PC-9 (cell line): ENCODE data around the gene F12. TPM values are rescaled to one million over a fixed set of nuclear protein-coding genes. Genes with fewer than 3 reads are reported as not detected.

Experiments
- BruUV-seq: library from RNA; stranded (reverse); fragments of 400-500 nt; replicated peaks from 2 replicates; lab custom pipeline; 2021; lab: Mats Ljungman, UMichigan
- CTCF ChIA-PET: fragments of 300-600 bp; sonication (Branson Sonifier 250); formaldehyde crosslinking; loops from one replicate; lab custom pipeline; 2022; ENCODE audit warnings: antibody characterized with exemption; lab: Charles Lee
- POLR2A ChIA-PET: fragments of 300-600 bp; sonication (Branson Sonifier 250); formaldehyde crosslinking; loops from one replicate; lab custom pipeline; 2022; ENCODE audit warnings: antibody characterized with exemption; ENCODE audit not compliant: unreplicated experiment; lab: Charles Lee
- DNase-seq, 2 experiments: peaks; one replicate each; pipeline versions ENCODE4 v3.0.0 to v3.0.0-alpha.2; 2015 to 2022; ENCODE audit warnings: mixed read lengths in 1 of 2
- H2AFZ ChIP-seq: fragments of 200-600 bp; sonication (generic); 2 replicates; pipeline ENCODE4 v1.8.1; 2017; ENCODE audit warnings: antibody characterized with exemption
- H3F3A ChIP-seq: fragments of 200-600 bp; sonication (generic); 2 replicates; pipeline ENCODE4 v1.8.1; 2017; ENCODE audit warnings: antibody characterized with exemption, mild to moderate bottlenecking, low read depth; ENCODE audit not compliant: insufficient read depth
- H3K27ac ChIP-seq: fragments of 200-600 bp; sonication (generic); 2 replicates; pipeline ENCODE4 v1.6.1; 2016; ENCODE audit warnings: mixed run types
- H3K27me3 ChIP-seq: fragments of 200-600 bp; sonication (generic); 2 replicates; pipeline ENCODE4 v1.6.1; 2016; ENCODE audit warnings: low read depth, mixed run types; ENCODE audit not compliant: insufficient read depth
- H3K36me3 ChIP-seq: fragments of 200-600 bp; sonication (generic); 2 replicates; pipeline ENCODE4 v1.6.1; 2016; ENCODE audit warnings: low read depth, mixed run types
- H3K4me1 ChIP-seq: fragments of 200-600 bp; sonication (generic); replicated peaks from 2 replicates; pipeline ENCODE4 v1.6.1; 2016; ENCODE audit warnings: mixed run types; ENCODE audit not compliant: insufficient read depth
- H3K4me2 ChIP-seq: fragments of 200-600 bp; sonication (generic); 2 replicates; pipeline ENCODE4 v1.6.1; 2017; ENCODE audit warnings: mixed run types
- H3K4me3 ChIP-seq: fragments of 200-600 bp; sonication (generic); 2 replicates; pipeline ENCODE4 v1.6.1; 2016; ENCODE audit warnings: mixed run types
- H3K79me2 ChIP-seq: fragments of 200-600 bp; sonication (generic); 2 replicates; pipeline ENCODE4 v1.6.1; 2017; ENCODE audit warnings: low read depth, mixed run types
- H3K9me2 ChIP-seq: fragments of 200-600 bp; sonication (generic); 2 replicates; pipeline ENCODE4 v1.8.1; 2017; ENCODE audit warnings: mild to moderate bottlenecking; ENCODE audit not compliant: insufficient read depth
- H3K9me3 ChIP-seq: fragments of 200-600 bp; sonication (generic); 2 replicates; pipeline ENCODE4 v1.8.1; 2016; ENCODE audit warnings: low read depth; ENCODE audit not compliant: insufficient read depth
- H4K20me1 ChIP-seq: fragments of 200-600 bp; sonication (generic); 2 replicates; pipeline ENCODE4 v1.8.1; 2017; ENCODE audit not compliant: insufficient read depth
- CTCF ChIP-seq: fragments of 200-600 bp; sonication (generic); conservative IDR thresholded peaks from 2 replicates; pipeline ENCODE4 v1.6.1; 2017; ENCODE audit warnings: mixed run types, antibody characterized with exemption, mild to moderate bottlenecking, moderate library complexity
- EZH2 ChIP-seq: fragments of 200-600 bp; sonication (generic); IDR thresholded peaks from 2 replicates; pipeline ENCODE4 v1.8.0; 2017; ENCODE audit warnings: antibody characterized with exemption, low read depth
- intact Hi-C: fragments of 100-400 bp; cut with micrococcal nuclease; formaldehyde crosslinking; loops from one replicate; pipeline ENCODE4 v1.10.0; 2022; ENCODE audit not compliant: unreplicated experiment
- total RNA-seq: library from RNA; stranded (reverse); gene quantifications from 2 replicates; pipeline ENCODE4 v1.2.3, GENCODE V29; 2021

The F12 gene
- total RNA-seq, 1 experiment from 2014 or later = 14.5 TPM

DNA sequence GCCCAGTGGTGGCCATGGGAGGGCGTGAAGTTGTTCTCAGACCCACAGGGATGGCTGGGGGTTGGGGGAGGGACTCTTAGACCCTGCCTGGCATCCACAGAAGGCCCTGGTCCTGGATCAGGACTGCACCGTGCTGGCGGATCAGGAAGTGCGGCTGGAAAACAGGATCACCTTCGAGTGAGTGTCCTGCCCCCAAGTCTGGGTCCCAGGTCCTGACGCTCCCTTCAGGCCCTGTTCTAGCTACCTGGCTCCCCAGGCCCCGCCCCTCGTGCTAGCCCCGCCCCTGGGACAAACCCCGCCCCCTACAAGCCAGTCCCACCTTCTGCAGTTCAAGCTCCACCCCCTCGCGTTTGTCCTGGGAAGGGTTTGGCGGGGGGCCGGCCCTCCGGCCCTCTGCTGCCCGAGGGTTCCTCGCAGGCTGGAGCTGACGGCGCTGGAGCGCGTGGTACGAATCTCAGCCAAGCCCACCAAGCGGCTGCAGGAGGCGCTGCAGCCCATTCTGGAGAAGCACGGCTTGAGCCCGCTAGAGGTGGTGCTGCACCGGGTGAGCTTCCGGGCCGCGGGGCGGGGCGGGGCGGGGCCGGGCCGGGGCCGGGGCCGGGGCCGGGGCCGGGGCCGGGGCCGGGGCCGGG lies 38.8 kb downstream of the F12 start:
- no peak overlapping the region for H2AFZ ChIP-seq
- intact Hi-C loops = no loop called here
- peaks cover 11% of the 10 kb centered on the region for H3K4me1 ChIP-seq
- H3K36me3 ChIP-seq = no peaks in the 10 kb centered on the region
- peak overlapping the region; percentile 54; the same call in 1 of the 2 replicates for H3K4me3 ChIP-seq
- no TSS peak for BruUV-seq
- TF ChIP-seq CTCF (peak; percentile 66), EZH2 (no peak)
- peaks cover 11% of the 10 kb centered on the region; the same call in 1 of the 2 replicates for H3F3A ChIP-seq
- H3K27ac ChIP-seq = no peak overlapping the region
- no peaks in the 10 kb centered on the region for H3K9me2 ChIP-seq
- no peaks in the 10 kb centered on the region for H4K20me1 ChIP-seq
- POLR2A ChIA-PET = interaction anchor here (0.6 to 1.1 kb wide), 7 partner anchors 19 to 707 kb away, joined by 3 to 16 read pairs (median 6); no protein-coding TSS in a partner anchor
- CTCF ChIA-PET = interaction anchor here (0.6 to 2.0 kb wide), 17 partner anchors 8 to 834 kb away, joined by 3 to 42 read pairs (median 5); partner anchors contain the start of genes GRK6, LMAN2, PDLIM7 and RNF44
- no peaks in the 10 kb centered on the region for H3K9me3 ChIP-seq
- H3K4me2 ChIP-seq = peak overlapping the region; percentile 94
- no peaks in the 10 kb centered on the region for H3K79me2 ChIP-seq
- DNase-seq = peak; percentile 86 to 95
- no peaks in the 10 kb centered on the region for H3K27me3 ChIP-seq

DNA sequence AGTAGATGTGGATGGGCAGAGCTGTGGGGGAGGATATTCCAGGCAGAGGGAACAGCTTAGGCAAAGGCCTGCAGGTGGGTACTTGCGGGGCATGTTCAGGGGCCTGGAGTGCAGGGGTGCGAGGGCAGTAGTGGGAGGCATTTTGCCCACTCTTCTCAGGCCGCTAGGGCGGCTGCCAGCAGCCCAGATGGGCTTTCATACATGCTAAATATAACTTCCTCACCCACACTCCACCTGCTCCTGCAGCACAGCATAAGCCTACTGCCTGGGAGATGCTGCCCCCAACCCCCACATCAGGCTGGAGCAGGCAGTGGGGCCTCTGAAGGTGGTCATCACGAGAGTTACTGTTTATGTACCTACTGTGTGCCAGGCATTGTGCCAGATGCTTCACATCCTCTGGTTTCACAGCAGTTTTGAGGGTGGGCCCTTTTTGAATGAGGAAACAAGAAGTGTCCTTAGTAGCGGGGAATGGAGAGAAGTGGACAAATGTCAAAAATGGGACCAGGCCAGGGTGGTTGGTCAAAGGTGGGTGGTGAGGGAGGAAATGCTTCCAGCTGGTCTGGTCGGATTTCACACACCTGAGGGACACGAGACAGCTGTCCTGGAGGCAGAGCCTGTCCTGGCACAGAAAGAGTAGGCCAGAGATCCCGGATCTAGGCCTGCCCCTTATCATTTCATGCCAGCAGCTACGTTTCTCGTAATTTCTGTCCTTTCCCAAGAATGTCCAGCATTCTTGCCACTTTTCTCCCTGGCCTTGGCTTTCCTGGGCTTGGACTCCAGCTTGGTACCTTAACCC lies 39.5 kb downstream of the F12 start:
- CTCF ChIA-PET = interaction anchor here (0.6 to 2.0 kb wide), 17 partner anchors 9 to 833 kb away, joined by 3 to 42 read pairs (median 5); partner anchors contain the start of genes GRK6, LMAN2, PDLIM7 and RNF44
- Histone ChIP-seq H2AFZ (no peak overlapping the region), H3K9me2 (no peaks in the 10 kb centered on the region), H3K4me3 (no peak overlapping the region; the same call in 1 of the 2 replicates), H4K20me1 (no peaks in the 10 kb centered on the region), H3K27ac (no peak overlapping the region), H3K4me2 (peak overlapping the region; percentile 94), H3K36me3 (no peaks in the 10 kb centered on the region), H3K79me2 (no peaks in the 10 kb centered on the region), H3K27me3 (no peaks in the 10 kb centered on the region), H3K9me3 (no peaks in the 10 kb centered on the region), H3F3A (peaks cover 16% of the 10 kb centered on the region; the same call in 1 of the 2 replicates), H3K4me1 (peaks cover 11% of the 10 kb centered on the region)
- BruUV-seq = no TSS peak
- intact Hi-C loops = no loop called here
- POLR2A ChIA-PET = interaction anchor here (1.0 to 1.1 kb wide), 3 partner anchors 20 to 35 kb away, joined by 3 to 16 read pairs (median 5); no protein-coding TSS in a partner anchor
- no peak for DNase-seq
- TF ChIP-seq CTCF (no peak), EZH2 (no peak)
